HepG2 (cell line): Measurements from ENCODE around the gene CFAP206. TPM values are rescaled to one million over a fixed set of nuclear protein-coding genes. Genes with fewer than 3 reads are reported as not detected.
A peak's percentile ranks its signal among the peaks of the same experiment; 100 is the strongest.

Experiments used
- CBFB ChIP-seq: sonication (generic); formaldehyde crosslinking; IDR thresholded peaks from 2 replicates; pipeline ENCODE4 v1.4.0; 2020; ENCODE audit warnings: missing genetic modification reagents
- CHD2 ChIP-seq: IDR thresholded peaks from 2 replicates; pipeline ENCODE4 v1.6.1; 2011; ENCODE audit warnings: low read depth, low read length, improper control_type of control experiment
- EED ChIP-seq: sonication (generic); formaldehyde crosslinking; IDR thresholded peaks from 2 replicates; pipeline ENCODE4 v1.5.0; 2020; ENCODE audit warnings: mild to moderate bottlenecking, missing genetic modification reagents
- HNF4G ChIP-seq, 2 experiments: sonication (generic) in 1 of 2; formaldehyde crosslinking in 1 of 2; IDR thresholded peaks; 2 replicates each; pipeline versions ENCODE4 v1.4.0 to v1.6.1; 2011 to 2020; ENCODE audit warnings: borderline replicate concordance in 2 of 2, low read depth in 2 of 2, mild to moderate bottlenecking in 2 of 2, low read length in 1 of 2, missing genetic modification reagents in 1 of 2, moderate library complexity in 1 of 2
- HNRNPLL ChIP-seq: fragments of 200-400 bp; formaldehyde crosslinking; IDR thresholded peaks from 2 replicates; pipeline ENCODE4 v1.6.1; 2017; ENCODE audit warnings: mild to moderate bottlenecking, low read depth, low read length; ENCODE audit not compliant: poor library complexity, severe bottlenecking
- JUNB ChIP-seq: sonication (generic); formaldehyde crosslinking; IDR thresholded peaks from 2 replicates; pipeline ENCODE4 v1.8.0; 2022; ENCODE audit warnings: missing genetic modification reagents, mild to moderate bottlenecking, borderline replicate concordance
- MIXL1 ChIP-seq: IDR thresholded peaks from 2 replicates; pipeline ENCODE4 v1.6.1; 2016
- NAIF1 ChIP-seq: sonication (generic); formaldehyde crosslinking; IDR thresholded peaks from 2 replicates; pipeline ENCODE4 v1.5.0; 2020; ENCODE audit warnings: mild to moderate bottlenecking, missing genetic modification reagents, borderline replicate concordance
- NFYC ChIP-seq: IDR thresholded peaks from 2 replicates; pipeline ENCODE4 v1.6.1; 2016; ENCODE audit warnings: missing genetic modification reagents, missing compliant biosample characterization
- SALL1 ChIP-seq: sonication (generic); formaldehyde crosslinking; IDR thresholded peaks from 2 replicates; pipeline ENCODE4 v1.8.0; 2022; ENCODE audit warnings: mild to moderate bottlenecking, missing genetic modification reagents
- TAF1 ChIP-seq: sonication (generic); formaldehyde crosslinking; IDR thresholded peaks from 2 replicates; pipeline ENCODE4 v1.4.0; 2020; ENCODE audit warnings: missing genetic modification reagents
- ZNF12 ChIP-seq: sonication (generic); formaldehyde crosslinking; IDR thresholded peaks from 2 replicates; pipeline ENCODE4 v1.5.0; 2020; ENCODE audit warnings: missing genetic modification reagents
- polyA plus RNA-seq, 8 experiments: library from polyadenylated mRNA; depleted of rRNA in 3 of 8; stranded (reverse) in 7 of 8; unstranded in 1 of 8; fragments of >200 nt; fragmentation: Illumina TruSeq in 4 of 8; extraction: Trizol in 4 of 8; gene quantifications; 2 replicates each; pipeline versions ENCODE4 v1.2.1 to v1.2.3, GENCODE V29; 2011 to 2016; ENCODE audit warnings: low read depth in 4 of 8, missing spikeins in 1 of 8, mixed read lengths in 1 of 8; ENCODE audit not compliant: insufficient read depth in 1 of 8
- total RNA-seq, 5 experiments: library from RNA; depleted of rRNA; stranded (reverse); fragments of >200 nt; fragmentation: Illumina TruSeq; extraction: Trizol; gene quantifications; 2 replicates each; pipeline ENCODE4 v1.2.3, GENCODE V29; 2016; ENCODE audit warnings: low read depth in 1 of 5
- TF ChIP-seq, protein P1 (sequence below), 2 experiments: sonication (generic) in 1 of 2; formaldehyde crosslinking in 1 of 2; IDR thresholded peaks; 2 replicates each; pipeline versions ENCODE4 v1.6.1 to v1.9.0; 2014 to 2022; ENCODE audit warnings: antibody characterized with exemption in 1 of 2, borderline replicate concordance in 1 of 2, inconsistent platforms in 1 of 2, low read depth in 1 of 2, missing genetic modification reagents in 1 of 2
- TF ChIP-seq, protein P2 (sequence below): sonication (generic); formaldehyde crosslinking; conservative IDR thresholded peaks from 2 replicates; pipeline ENCODE4 v1.4.0; 2020; ENCODE audit warnings: missing genetic modification reagents
- TF ChIP-seq, protein P3 (sequence below): sonication (generic); formaldehyde crosslinking; IDR thresholded peaks from 2 replicates; pipeline ENCODE4 v1.4.0; 2020; ENCODE audit warnings: missing genetic modification reagents

The CFAP206 gene
- total and polyA plus RNA-seq, 2 of the 13 experiments (the other 11 are each of a cell fraction or from before 2014, with no cell fraction given), result not detected

DNA sequence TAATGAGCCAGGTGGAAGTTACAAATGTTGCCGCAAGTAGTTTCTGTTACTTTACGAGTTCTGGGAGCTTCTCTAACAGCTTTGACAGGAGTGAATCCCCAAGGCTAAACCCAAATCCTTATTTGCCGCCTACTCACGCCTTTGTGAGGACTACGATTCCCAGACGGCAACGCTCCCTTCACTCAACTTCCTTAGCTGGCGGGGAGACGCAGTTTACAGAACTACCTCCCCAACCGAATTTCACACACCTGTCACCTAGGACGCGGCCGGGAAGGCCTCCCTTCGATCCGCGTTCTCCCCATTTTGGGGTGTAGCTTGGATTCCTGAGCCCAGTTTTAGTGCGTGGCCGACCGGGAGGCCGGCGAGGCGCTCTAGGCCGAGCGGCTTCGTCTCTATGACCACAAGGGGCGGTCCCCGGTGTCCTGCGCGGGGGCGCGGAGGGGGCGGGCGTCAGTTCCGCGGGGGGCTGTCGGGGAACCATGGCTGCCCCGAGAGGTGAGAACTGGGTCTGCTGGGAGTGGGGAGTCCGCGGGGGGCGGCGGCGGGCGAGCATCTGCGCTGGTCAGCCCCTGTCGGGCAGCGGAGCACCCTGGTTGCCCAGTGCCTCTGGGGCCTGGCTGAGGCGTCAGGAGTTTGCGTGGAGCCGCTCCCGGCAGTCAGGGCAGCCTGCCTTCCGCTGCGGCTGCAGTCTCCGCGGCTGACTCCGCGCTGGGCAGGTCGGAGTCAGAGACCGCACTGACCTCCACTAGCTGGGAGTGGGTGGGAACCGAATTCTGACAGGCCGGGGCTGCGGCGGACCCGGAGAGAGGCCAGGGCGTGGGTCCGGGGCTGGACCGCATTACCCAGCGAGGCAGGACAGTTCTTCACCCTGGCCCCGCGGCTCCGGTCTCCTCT lies 65.0 kb downstream of the CFAP206 start, which contains the start of gene SLC35A1 (continued):
- no peak for TF ChIP-seq CHD2
- TF ChIP-seq, protein P1, sequence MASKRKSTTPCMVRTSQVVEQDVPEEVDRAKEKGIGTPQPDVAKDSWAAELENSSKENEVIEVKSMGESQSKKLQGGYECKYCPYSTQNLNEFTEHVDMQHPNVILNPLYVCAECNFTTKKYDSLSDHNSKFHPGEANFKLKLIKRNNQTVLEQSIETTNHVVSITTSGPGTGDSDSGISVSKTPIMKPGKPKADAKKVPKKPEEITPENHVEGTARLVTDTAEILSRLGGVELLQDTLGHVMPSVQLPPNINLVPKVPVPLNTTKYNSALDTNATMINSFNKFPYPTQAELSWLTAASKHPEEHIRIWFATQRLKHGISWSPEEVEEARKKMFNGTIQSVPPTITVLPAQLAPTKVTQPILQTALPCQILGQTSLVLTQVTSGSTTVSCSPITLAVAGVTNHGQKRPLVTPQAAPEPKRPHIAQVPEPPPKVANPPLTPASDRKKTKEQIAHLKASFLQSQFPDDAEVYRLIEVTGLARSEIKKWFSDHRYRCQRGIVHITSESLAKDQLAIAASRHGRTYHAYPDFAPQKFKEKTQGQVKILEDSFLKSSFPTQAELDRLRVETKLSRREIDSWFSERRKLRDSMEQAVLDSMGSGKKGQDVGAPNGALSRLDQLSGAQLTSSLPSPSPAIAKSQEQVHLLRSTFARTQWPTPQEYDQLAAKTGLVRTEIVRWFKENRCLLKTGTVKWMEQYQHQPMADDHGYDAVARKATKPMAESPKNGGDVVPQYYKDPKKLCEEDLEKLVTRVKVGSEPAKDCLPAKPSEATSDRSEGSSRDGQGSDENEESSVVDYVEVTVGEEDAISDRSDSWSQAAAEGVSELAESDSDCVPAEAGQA (IDR thresholded peaks at IDR 0.05; ENCODE audit: low read depth), result no peak; the same call in 1 of the 2 replicates
- TF ChIP-seq, protein P1 (CRISPR knock-in tag; IDR thresholded peaks at IDR 0.05; ENCODE audit: borderline replicate concordance), result no peak
- peak; percentile 83 for TF ChIP-seq NAIF1 (CRISPR knock-in tag)
- TF ChIP-seq, protein P2, sequence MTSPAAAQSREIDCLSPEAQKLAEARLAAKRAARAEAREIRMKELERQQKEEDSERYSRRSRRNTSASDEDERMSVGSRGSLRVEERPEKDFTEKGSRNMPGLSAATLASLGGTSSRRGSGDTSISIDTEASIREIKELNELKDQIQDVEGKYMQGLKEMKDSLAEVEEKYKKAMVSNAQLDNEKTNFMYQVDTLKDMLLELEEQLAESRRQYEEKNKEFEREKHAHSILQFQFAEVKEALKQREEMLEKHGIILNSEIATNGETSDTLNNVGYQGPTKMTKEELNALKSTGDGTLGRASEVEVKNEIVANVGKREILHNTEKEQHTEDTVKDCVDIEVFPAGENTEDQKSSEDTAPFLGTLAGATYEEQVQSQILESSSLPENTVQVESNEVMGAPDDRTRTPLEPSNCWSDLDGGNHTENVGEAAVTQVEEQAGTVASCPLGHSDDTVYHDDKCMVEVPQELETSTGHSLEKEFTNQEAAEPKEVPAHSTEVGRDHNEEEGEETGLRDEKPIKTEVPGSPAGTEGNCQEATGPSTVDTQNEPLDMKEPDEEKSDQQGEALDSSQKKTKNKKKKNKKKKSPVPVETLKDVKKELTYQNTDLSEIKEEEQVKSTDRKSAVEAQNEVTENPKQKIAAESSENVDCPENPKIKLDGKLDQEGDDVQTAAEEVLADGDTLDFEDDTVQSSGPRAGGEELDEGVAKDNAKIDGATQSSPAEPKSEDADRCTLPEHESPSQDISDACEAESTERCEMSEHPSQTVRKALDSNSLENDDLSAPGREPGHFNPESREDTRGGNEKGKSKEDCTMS (CRISPR knock-in tag), result no peak
- peak; percentile 34; the same call in 1 of the 2 replicates for TF ChIP-seq CBFB
- peak; percentile 92 for TF ChIP-seq EED
- TF ChIP-seq, protein P3, sequence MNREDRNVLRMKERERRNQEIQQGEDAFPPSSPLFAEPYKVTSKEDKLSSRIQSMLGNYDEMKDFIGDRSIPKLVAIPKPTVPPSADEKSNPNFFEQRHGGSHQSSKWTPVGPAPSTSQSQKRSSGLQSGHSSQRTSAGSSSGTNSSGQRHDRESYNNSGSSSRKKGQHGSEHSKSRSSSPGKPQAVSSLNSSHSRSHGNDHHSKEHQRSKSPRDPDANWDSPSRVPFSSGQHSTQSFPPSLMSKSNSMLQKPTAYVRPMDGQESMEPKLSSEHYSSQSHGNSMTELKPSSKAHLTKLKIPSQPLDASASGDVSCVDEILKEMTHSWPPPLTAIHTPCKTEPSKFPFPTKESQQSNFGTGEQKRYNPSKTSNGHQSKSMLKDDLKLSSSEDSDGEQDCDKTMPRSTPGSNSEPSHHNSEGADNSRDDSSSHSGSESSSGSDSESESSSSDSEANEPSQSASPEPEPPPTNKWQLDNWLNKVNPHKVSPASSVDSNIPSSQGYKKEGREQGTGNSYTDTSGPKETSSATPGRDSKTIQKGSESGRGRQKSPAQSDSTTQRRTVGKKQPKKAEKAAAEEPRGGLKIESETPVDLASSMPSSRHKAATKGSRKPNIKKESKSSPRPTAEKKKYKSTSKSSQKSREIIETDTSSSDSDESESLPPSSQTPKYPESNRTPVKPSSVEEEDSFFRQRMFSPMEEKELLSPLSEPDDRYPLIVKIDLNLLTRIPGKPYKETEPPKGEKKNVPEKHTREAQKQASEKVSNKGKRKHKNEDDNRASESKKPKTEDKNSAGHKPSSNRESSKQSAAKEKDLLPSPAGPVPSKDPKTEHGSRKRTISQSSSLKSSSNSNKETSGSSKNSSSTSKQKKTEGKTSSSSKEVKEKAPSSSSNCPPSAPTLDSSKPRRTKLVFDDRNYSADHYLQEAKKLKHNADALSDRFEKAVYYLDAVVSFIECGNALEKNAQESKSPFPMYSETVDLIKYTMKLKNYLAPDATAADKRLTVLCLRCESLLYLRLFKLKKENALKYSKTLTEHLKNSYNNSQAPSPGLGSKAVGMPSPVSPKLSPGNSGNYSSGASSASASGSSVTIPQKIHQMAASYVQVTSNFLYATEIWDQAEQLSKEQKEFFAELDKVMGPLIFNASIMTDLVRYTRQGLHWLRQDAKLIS (CRISPR knock-in tag), result no peak
- no peak for TF ChIP-seq JUNB (CRISPR knock-in tag)
- TF ChIP-seq HNRNPLL, result peak; percentile 82
- peak; percentile 82 for TF ChIP-seq SALL1 (CRISPR knock-in tag)
- TF ChIP-seq HNF4G (IDR thresholded peaks at IDR 0.05; ENCODE audit: borderline replicate concordance, low read depth, low read length), result no peak
- TF ChIP-seq HNF4G (CRISPR knock-in tag; IDR thresholded peaks at IDR 0.05; ENCODE audit: borderline replicate concordance, low read depth), result 0 out of 2 replicates have a peak, but pooled peaks have one; percentile 35
- TF ChIP-seq NFYC (CRISPR knock-in tag), result 0 out of 2 replicates have a peak, but pooled peaks have one; percentile 21
- no peak for TF ChIP-seq MIXL1 (CRISPR knock-in tag)
- peak; percentile 15; the same call in 1 of the 2 replicates for TF ChIP-seq ZNF12 (CRISPR knock-in tag)
- TF ChIP-seq TAF1 (CRISPR knock-in tag), result peak; percentile 91
